ENCODE data around the gene BORCS6. TPM values are rescaled to one million over a fixed set of nuclear protein-coding genes. Genes with fewer than 3 reads are reported as not detected.

The BORCS6 gene
- total and polyA plus RNA-seq, 2 of the 13 experiments (the other 11 are each of a cell fraction or from before 2014, with no cell fraction given) = 2.0 to 5.1 TPM

DNA sequence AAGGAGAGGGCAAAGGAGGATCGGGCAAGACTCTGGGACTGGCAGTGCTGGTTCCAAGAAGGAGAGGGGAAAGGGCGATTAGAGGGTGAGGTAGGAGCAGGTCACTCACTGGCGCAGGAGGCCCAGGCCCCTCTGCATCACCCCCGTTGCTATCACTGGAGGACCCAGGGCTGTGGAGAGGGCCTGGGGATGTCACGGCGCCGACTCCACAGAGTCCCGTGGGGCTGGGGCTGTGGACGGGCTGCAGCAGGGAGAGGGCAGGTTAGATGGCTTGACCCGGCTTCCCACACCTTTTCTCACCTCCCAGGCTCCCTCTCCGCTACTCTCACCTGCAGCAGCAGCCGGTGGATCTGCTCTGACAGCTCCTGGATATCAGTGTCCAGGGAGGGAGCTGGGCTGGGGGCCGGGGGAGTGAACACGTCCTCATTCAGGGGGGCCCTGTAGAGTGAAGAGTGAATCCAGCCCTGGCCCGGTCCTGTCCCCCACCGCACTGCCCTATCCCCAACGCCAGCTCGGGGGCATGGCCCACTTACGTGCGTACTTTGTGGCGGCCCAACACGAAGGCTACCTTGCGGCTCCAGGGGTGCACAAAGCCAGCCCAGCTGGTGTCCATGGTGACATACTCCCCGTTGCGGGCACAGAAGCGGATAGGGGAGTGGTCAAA, 42.7 kb downstream of the BORCS6 start:
- H3K9ac ChIP-seq (ENCODE audit: insufficient read depth, low read depth, low read length) = no peak overlapping the region
- DNase-seq (ENCODE audit: low spot score) = no peak
- ATAC-seq = no peak
- TF ChIP-seq PHF5A (CRISPR knock-in tag; IDR thresholded peaks at IDR 0.05; ENCODE audit: low read depth, unreplicated experiment) (no peak), FOXM1 (CRISPR knock-in tag; IDR thresholded peaks at IDR 0.05) (no peak), MLX (CRISPR knock-in tag; IDR thresholded peaks at IDR 0.05) (no peak), FOXP4 (CRISPR knock-in tag; IDR thresholded peaks at IDR 0.05) (no peak), STAT5B (CRISPR knock-in tag; IDR thresholded peaks at IDR 0.05) (no peak), ZNF850 (CRISPR knock-in tag; conservative IDR thresholded peaks at IDR 0.05) (no peak), IRX3 (CRISPR knock-in tag; IDR thresholded peaks at IDR 0.05; ENCODE audit: borderline replicate concordance, low read depth) (no peak), ZNF614 (CRISPR knock-in tag; IDR thresholded peaks at IDR 0.05; ENCODE audit: borderline replicate concordance) (no peak), CREB1 (IDR thresholded peaks at IDR 0.05) (no peak), CREB1 (CRISPR knock-in tag; IDR thresholded peaks at IDR 0.05) (no peak), FOSL2 (CRISPR knock-in tag; IDR thresholded peaks at IDR 0.05) (no peak), PAX8 (CRISPR knock-in tag; IDR thresholded peaks at IDR 0.05; ENCODE audit: borderline replicate concordance) (no peak), RFX5 (IDR thresholded peaks at IDR 0.05; ENCODE audit: low read depth, low read length) (no peak)
- in situ Hi-C loops (cut with HindIII; ENCODE audit: extremely low pct_ligation_motif_present, low pct_unique_long_range_greater_than_20kb) = no loop called here
- H3K4me1 ChIP-seq (ENCODE audit: insufficient read depth, low read length) = peaks cover 11% of the 10 kb centered on the region; the same call in 1 of the 2 replicates
- BruUV-seq (replicated peaks) = no TSS peak
- no peaks in the 10 kb centered on the region for H4K20me1 ChIP-seq (ENCODE audit: insufficient read depth, low read length)
- POLR2A ChIA-PET = interaction anchor here (1.8 kb wide), 1 partner anchor 26 kb away, joined by 4 read pairs; no protein-coding TSS in a partner anchor
- H3K27me3 ChIP-seq (ENCODE audit: control insufficient read depth in 1 of 2, insufficient read depth in 2 of 2, low read length in 2 of 2) = no peaks in the 10 kb centered on the region
- H3K36me3 ChIP-seq (replicated peaks in 1 of 2; ENCODE audit: control insufficient read depth in 1 of 2, insufficient read depth in 2 of 2, low read length in 2 of 2) = peaks cover 16 to 43% of the 10 kb centered on the region in 2 experiments; a peak in 4 of 5 replicates
- 98% methylated on average over 17 of the region's 26 CpGs for WGBS (ENCODE audit: low lambda C conversion rate)
- intact Hi-C loops (cut with micrococcal nuclease; ENCODE audit: unreplicated experiment) = loop anchor here (5.0 kb wide), 1 partner anchor 475 kb away; no protein-coding TSS in a partner anchor
- no peak overlapping the region for H2AFZ ChIP-seq (ENCODE audit: low read length)
- no peak overlapping the region for H3K4me3 ChIP-seq (replicated peaks in 1 of 3; ENCODE audit: insufficient read depth in 1 of 3, low read depth in 2 of 3, low read length in 3 of 3)
- CTCF ChIA-PET (ENCODE audit: low intra/inter-chr PET ratio, low total read pairs) = no interaction called here
- H3K79me2 ChIP-seq (ENCODE audit: insufficient read depth, low read length) = no peaks in the 10 kb centered on the region
- H3K27ac ChIP-seq (ENCODE audit: extremely low read length, insufficient read depth, low read length) = no peak overlapping the region
- no peaks in the 10 kb centered on the region for H3K9me3 ChIP-seq (ENCODE audit: low read length)
- H3K4me2 ChIP-seq (ENCODE audit: low read depth, low read length) = no peak overlapping the region
- no peak for FAIRE-seq

Data from HepG2 (cell line).